OCI-LY3 (cell line): ENCODE data around the gene ZMAT5.

Experiments used
- CTCF ChIP-seq: fragments of 200-600, 300-600 bp; sonication (generic); IDR thresholded peaks from 2 replicates; pipeline ENCODE4 v1.5.1; 2014; ENCODE audit warnings: antibody characterized with exemption, low read length, low read depth
- EZH2phosphoT487 ChIP-seq: fragments of 200-600 bp; shearing (Covaris generic); IDR thresholded peaks from 2 replicates; pipeline ENCODE4 v1.6.1; 2018; ENCODE audit warnings: antibody characterized with exemption, mixed run types, low read depth

- no peak for TF ChIP-seq CTCF
- TF ChIP-seq EZH2phosphoT487, result no peak
Observed at GRCh38 chr22:29748248-29748893, 18.4 kb downstream of the ZMAT5 start.
